Measurements from ENCODE around the gene IL2RG.

The IL2RG gene

GRCh38 chrX:71107245-71107644 is 4.1 kb downstream of the IL2RG start:
- no peak for TF ChIP-seq REST (IDR thresholded peaks at IDR 0.05; ENCODE audit: insufficient read depth in 1 of 2, low read depth in 2 of 2, low read length in 2 of 2)
- no peak for TF ChIP-seq FOXP2 (optimal IDR thresholded peaks at IDR 0.05; ENCODE audit: borderline replicate concordance, extremely low read depth, extremely low read length, insufficient read depth)
- no peak for TF ChIP-seq POLR2AphosphoS5 (IDR thresholded peaks at IDR 0.05; ENCODE audit: low read depth, low read length)
- no peak for TF ChIP-seq TAF1 (IDR thresholded peaks at IDR 0.05; ENCODE audit: borderline replicate concordance, insufficient read depth, low read length)
- TF ChIP-seq SIN3A (IDR thresholded peaks at IDR 0.05; ENCODE audit: borderline replicate concordance, insufficient read depth, low read length): no peak

GRCh38 chrX:71106427-71106826 is 5.0 kb downstream of the IL2RG start, which contains the start of gene CXorf65:
CXorf65 (minus strand) TSS chrX:71106740; CDS start chrX:71106556, 184 bp downstream.
- no peak for TF ChIP-seq SIN3A (IDR thresholded peaks at IDR 0.05; ENCODE audit: borderline replicate concordance, insufficient read depth, low read length)
- no peak for TF ChIP-seq FOXP2 (optimal IDR thresholded peaks at IDR 0.05; ENCODE audit: borderline replicate concordance, extremely low read depth, extremely low read length, insufficient read depth)
- TF ChIP-seq REST (IDR thresholded peaks at IDR 0.05; ENCODE audit: insufficient read depth in 1 of 2, low read depth in 2 of 2, low read length in 2 of 2): no peak
- no peak for TF ChIP-seq POLR2AphosphoS5 (IDR thresholded peaks at IDR 0.05; ENCODE audit: low read depth, low read length)
- TF ChIP-seq TAF1 (IDR thresholded peaks at IDR 0.05; ENCODE audit: borderline replicate concordance, insufficient read depth, low read length): no peak

GRCh38 chrX:71105628-71106027 is 5.7 kb downstream of the IL2RG start:
- TF ChIP-seq REST (IDR thresholded peaks at IDR 0.05; ENCODE audit: insufficient read depth in 1 of 2, low read depth in 2 of 2, low read length in 2 of 2) (no peak), POLR2AphosphoS5 (IDR thresholded peaks at IDR 0.05; ENCODE audit: low read depth, low read length) (no peak), TAF1 (IDR thresholded peaks at IDR 0.05; ENCODE audit: borderline replicate concordance, insufficient read depth, low read length) (no peak), SIN3A (IDR thresholded peaks at IDR 0.05; ENCODE audit: borderline replicate concordance, insufficient read depth, low read length) (no peak), FOXP2 (optimal IDR thresholded peaks at IDR 0.05; ENCODE audit: borderline replicate concordance, extremely low read depth, extremely low read length, insufficient read depth) (no peak)

GRCh38 chrX:71103110-71103983 is 8.0 kb downstream of the IL2RG start:
- no peak for TF ChIP-seq FOXP2 (optimal IDR thresholded peaks at IDR 0.05; ENCODE audit: borderline replicate concordance, extremely low read depth, extremely low read length, insufficient read depth)
- no peak for TF ChIP-seq SIN3A (IDR thresholded peaks at IDR 0.05; ENCODE audit: borderline replicate concordance, insufficient read depth, low read length)
- no peak for TF ChIP-seq POLR2AphosphoS5 (IDR thresholded peaks at IDR 0.05; ENCODE audit: low read depth, low read length)
- TF ChIP-seq REST (IDR thresholded peaks at IDR 0.05; ENCODE audit: insufficient read depth in 1 of 2, low read depth in 2 of 2, low read length in 2 of 2): no peak
- no peak for TF ChIP-seq TAF1 (IDR thresholded peaks at IDR 0.05; ENCODE audit: borderline replicate concordance, insufficient read depth, low read length)
